GM19043 (cell line): ENCODE measurements around the gene LRTM1.

Experiments
- ATAC-seq: cut with Tn5 transposase; IDR thresholded peaks from one replicate; pipeline ENCODE4 v1.9.1; 2021; ENCODE audit warnings: low read depth; ENCODE audit not compliant: unreplicated experiment

LRTM1 gene

GRCh38 chr3:54928046-54928770 lies at the start of gene LRTM1:
Gene LRTM1 (minus strand): TSS chr3:54928059. CDS start chr3:54927911, 148 bp downstream.
- no peak for ATAC-seq

GRCh38 chr3:54977439-54977838 lies 49.6 kb upstream of the LRTM1 start:
- ATAC-seq = no peak

- no peak for ATAC-seq
These were observed 43.0 kb upstream of the LRTM1 start for GRCh38 chr3:54970895-54971294.

DNA sequence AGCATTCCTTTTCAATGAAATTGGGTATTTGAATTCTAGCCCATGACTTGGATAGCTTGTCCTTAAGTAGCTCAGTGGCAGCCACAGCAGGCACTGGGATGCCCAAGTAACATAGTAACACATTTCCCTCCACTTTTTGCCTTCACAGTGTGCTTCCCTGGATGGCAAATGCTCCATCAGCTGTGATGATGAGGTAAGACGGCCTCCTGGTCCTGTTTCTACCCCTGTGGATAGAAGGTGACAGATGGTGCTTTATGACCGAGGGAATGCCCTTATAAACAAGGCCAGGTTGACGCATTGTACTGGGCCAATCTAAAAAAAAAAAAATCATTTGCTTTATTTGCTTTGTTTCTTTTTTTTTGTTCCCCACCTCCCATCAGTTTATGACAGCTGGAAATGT lies 41.8 kb upstream of the LRTM1 start:
- no peak for ATAC-seq

- ATAC-seq = no peak
These were observed 40.8 kb upstream of the LRTM1 start for GRCh38 chr3:54968546-54969172.

- no peak for ATAC-seq
These were observed 39.9 kb upstream of the LRTM1 start for GRCh38 chr3:54967731-54968161.

DNA sequence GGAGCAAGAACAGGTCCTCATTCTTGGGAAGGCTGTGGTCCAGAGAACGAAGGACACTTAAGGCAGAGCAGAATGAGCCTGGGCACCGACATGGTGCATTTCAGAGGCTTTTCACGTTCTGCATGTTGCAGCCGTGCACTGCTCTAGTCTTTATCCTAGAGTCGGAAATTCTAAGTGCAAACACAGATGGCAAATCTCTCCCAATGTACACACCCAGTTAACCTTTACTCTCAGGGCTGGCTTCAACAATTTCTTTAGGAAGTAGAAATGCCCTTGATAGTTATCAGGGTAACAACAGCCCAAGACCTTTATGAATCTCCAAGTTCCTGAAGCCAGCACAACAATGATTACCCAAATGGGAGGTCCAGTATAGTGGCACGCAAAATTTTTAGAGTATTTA lies 39.1 kb upstream of the LRTM1 start:
- ATAC-seq = no peak

GRCh38 chr3:54965746-54966145 lies 37.9 kb upstream of the LRTM1 start:
- ATAC-seq = no peak

GRCh38 chr3:54964081-54964480 lies 36.2 kb upstream of the LRTM1 start:
- no peak for ATAC-seq

GRCh38 chr3:54963641-54964040 lies 35.8 kb upstream of the LRTM1 start:
- ATAC-seq = no peak

GRCh38 chr3:54962200-54962599 lies 34.3 kb upstream of the LRTM1 start:
- no peak for ATAC-seq

DNA sequence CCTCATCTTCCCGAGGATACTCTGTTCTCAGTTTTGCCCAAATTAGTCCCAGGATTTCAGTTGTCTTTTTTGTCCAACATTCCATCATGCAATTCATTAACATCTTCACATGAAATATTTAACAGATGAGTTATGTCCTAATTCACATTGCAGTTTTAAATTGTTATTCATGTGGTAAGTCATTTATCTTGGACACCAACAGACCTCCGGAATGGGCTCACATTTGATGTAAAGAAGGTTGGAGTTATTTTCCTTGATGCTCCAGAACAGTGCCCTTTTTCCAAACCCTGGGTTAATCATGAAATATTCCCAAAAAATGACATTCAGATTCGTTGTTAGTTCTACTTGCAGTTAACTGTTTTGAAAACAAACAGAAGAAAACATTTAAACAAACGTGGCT lies 32.8 kb upstream of the LRTM1 start:
- no peak for ATAC-seq

- no peak for ATAC-seq
These were observed 32.2 kb upstream of the LRTM1 start for GRCh38 chr3:54960082-54960481.

- ATAC-seq = no peak
These were observed 29.9 kb upstream of the LRTM1 start for GRCh38 chr3:54957711-54958110.

DNA sequence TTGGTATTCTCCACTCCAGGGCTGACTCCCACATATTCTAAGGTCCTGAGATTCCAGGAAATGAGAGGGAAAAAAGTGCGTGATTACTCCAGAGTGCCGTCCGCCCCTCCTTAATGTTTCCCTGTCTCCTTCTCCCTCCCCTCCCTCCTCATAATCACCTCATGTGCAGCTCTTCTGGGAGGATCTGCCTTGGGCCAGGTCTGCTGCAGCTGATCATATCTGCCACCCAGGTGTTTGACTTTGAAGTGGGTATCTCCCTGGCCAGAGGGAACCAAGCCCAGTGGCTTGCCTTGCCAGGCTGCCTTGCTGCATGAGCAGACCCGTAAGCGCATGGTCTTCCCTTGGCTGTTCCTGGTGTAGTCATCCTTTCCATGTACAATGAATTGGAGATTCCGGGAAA lies 28.1 kb upstream of the LRTM1 start:
- no peak for ATAC-seq

- ATAC-seq = no peak
These were observed 27.6 kb upstream of the LRTM1 start for GRCh38 chr3:54955496-54955895.

DNA sequence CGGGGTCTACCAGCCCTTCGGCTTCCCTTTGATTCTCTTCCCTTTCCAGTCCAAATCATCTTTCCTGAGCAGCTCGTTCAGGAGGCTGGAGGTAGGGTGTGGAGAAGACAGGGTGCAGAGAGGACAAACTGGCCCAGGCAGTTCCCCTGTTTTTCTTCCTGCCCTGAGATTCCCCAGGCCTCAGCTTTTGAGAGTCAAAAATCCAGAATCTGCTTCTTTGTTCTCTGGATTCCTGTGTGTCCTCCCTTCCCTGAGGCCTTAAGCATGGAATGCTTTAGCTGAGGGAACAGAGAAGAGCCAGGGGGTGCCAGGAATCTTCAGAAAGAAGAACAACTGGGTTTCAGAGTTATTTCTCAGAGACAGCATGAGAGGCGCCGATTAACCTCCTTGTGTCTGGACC lies 26.7 kb upstream of the LRTM1 start:
- ATAC-seq = no peak

GRCh38 chr3:54954022-54954421 lies 26.2 kb upstream of the LRTM1 start:
- ATAC-seq = no peak

- ATAC-seq = no peak
These were observed 23.5 kb upstream of the LRTM1 start for GRCh38 chr3:54951405-54951804.

- no peak for ATAC-seq
These were observed 22.6 kb upstream of the LRTM1 start for GRCh38 chr3:54950391-54951003.

DNA sequence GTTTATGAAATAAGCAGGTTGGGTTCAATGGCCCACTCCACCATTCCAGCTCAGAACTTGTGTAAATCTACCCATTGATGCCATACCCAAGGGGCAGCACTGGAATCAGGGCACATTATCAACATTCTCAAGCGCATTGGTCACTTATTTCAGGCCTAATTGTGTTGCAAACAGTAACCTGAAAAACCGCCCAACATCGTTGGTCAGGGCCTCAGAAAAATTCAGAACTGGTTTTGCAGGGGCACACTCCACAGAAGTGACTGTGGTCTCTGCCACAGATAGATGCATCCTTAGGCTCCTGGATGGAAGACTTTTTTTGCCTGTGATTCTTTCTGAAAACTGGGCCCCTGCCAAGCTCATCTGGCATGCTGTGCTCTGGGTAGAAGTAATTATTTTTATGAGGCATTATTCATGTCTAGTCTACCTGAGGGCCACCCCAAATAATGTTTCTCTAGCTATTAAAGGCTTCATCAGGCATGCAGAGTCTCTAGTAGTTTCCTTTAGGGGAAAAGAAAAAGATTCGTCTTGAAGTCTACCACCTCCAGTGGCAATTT lies 21.7 kb upstream of the LRTM1 start:
- no peak for ATAC-seq
